ENCODE measurements around the gene DGKI. TPM values are rescaled to one million over a fixed set of nuclear protein-coding genes. Genes with fewer than 3 reads are reported as not detected.

Gene DGKI
- total and polyA plus RNA-seq, 2 experiments from 2014 or later: 0.16 to 1.0 TPM

DNA sequence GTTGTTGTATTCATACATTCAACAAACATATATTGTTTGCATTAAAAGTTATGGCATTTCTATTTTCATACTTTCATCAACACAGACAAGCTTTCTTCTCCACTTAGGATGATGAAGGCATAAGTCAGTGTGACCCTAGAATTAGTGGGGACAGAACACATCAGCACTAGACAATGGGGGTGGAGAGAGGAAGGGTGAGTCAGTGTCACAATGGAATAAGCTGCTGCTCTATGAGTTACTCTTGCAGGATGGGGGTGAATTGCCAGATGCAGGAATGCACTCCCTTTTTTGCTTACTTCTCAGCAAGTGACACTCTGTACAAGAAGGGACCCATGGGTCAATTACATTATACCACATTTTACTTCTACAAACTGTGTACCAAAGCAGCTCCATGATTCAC, 74.0 kb downstream of the DGKI start (continued):
- TF ChIP-seq, protein P1, sequence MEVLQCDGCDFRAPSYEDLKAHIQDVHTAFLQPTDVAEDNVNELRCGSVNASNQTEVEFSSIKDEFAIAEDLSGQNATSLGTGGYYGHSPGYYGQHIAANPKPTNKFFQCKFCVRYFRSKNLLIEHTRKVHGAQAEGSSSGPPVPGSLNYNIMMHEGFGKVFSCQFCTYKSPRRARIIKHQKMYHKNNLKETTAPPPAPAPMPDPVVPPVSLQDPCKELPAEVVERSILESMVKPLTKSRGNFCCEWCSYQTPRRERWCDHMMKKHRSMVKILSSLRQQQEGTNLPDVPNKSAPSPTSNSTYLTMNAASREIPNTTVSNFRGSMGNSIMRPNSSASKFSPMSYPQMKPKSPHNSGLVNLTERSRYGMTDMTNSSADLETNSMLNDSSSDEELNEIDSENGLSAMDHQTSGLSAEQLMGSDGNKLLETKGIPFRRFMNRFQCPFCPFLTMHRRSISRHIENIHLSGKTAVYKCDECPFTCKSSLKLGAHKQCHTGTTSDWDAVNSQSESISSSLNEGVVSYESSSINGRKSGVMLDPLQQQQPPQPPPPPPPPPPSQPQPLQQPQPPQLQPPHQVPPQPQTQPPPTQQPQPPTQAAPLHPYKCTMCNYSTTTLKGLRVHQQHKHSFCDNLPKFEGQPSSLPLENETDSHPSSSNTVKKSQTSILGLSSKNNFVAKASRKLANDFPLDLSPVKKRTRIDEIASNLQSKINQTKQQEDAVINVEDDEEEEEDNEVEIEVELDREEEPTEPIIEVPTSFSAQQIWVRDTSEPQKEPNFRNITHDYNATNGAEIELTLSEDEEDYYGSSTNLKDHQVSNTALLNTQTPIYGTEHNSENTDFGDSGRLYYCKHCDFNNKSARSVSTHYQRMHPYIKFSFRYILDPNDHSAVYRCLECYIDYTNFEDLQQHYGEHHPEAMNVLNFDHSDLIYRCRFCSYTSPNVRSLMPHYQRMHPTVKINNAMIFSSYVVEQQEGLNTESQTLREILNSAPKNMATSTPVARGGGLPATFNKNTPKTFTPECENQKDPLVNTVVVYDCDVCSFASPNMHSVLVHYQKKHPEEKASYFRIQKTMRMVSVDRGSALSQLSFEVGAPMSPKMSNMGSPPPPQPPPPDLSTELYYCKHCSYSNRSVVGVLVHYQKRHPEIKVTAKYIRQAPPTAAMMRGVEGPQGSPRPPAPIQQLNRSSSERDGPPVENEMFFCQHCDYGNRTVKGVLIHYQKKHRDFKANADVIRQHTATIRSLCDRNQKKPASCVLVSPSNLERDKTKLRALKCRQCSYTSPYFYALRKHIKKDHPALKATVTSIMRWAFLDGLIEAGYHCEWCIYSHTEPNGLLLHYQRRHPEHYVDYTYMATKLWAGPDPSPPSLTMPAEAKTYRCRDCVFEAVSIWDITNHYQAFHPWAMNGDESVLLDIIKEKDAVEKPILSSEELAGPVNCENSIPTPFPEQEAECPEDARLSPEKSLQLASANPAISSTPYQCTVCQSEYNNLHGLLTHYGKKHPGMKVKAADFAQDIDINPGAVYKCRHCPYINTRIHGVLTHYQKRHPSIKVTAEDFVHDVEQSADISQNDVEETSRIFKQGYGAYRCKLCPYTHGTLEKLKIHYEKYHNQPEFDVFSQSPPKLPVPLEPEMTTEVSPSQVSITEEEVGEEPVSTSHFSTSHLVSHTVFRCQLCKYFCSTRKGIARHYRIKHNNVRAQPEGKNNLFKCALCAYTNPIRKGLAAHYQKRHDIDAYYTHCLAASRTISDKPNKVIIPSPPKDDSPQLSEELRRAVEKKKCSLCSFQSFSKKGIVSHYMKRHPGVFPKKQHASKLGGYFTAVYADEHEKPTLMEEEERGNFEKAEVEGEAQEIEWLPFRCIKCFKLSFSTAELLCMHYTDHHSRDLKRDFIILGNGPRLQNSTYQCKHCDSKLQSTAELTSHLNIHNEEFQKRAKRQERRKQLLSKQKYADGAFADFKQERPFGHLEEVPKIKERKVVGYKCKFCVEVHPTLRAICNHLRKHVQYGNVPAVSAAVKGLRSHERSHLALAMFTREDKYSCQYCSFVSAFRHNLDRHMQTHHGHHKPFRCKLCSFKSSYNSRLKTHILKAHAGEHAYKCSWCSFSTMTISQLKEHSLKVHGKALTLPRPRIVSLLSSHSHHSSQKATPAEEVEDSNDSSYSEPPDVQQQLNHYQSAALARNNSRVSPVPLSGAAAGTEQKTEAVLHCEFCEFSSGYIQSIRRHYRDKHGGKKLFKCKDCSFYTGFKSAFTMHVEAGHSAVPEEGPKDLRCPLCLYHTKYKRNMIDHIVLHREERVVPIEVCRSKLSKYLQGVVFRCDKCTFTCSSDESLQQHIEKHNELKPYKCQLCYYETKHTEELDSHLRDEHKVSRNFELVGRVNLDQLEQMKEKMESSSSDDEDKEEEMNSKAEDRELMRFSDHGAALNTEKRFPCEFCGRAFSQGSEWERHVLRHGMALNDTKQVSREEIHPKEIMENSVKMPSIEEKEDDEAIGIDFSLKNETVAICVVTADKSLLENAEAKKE (CRISPR knock-in tag; IDR thresholded peaks at IDR 0.05): no peak

DNA sequence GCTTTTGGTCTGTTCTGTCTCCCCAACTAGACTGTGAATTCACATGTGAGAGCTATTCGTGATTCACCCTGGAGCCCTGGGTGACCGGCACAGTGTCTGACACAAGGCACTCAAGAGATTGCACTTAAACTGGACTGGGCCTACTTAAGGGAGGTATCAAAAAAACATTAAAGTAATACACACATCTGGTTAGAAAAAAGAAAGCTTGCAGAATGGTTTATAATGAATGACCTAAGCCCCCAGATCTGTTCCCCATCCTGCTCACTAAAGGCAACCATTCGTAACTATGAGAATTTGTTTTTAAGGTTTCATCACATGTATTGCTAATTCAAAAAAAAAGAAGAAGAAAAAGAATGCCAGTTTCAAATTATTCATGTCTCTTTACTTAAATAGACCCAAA, 74.5 kb downstream of the DGKI start:
- H3K4me2 ChIP-seq: no peak overlapping the region
- peaks cover 19% of the 10 kb centered on the region for H3K4me1 Mint-ChIP-seq
- no peaks in the 10 kb centered on the region for H3K79me2 ChIP-seq (replicated peaks; ENCODE audit: insufficient read depth)
- H3K27ac Mint-ChIP-seq: no peak overlapping the region
- H3K36me3 ChIP-seq (ENCODE audit: insufficient read depth): no peaks in the 10 kb centered on the region
- H3K4me3 ChIP-seq: no peak overlapping the region
- peaks cover 13% of the 10 kb centered on the region; the same call in 1 of the 2 replicates for H3K4me1 ChIP-seq (ENCODE audit: insufficient read depth)
- H3K36me3 Mint-ChIP-seq (ENCODE audit: low read depth): no peaks in the 10 kb centered on the region
- H3K27me3 ChIP-seq (ENCODE audit: insufficient read depth): no peaks in the 10 kb centered on the region
- no peak overlapping the region for H2AFZ ChIP-seq
- H3F3A ChIP-seq (replicated peaks; ENCODE audit: low read depth): no peaks in the 10 kb centered on the region
- no peak overlapping the region for H3K4me3 Mint-ChIP-seq
- no peaks in the 10 kb centered on the region for H3K9me3 Mint-ChIP-seq
- no peaks in the 10 kb centered on the region for H4K20me1 ChIP-seq (replicated peaks; ENCODE audit: insufficient read depth)
- H3K9me2 ChIP-seq (ENCODE audit: insufficient read depth): no peaks in the 10 kb centered on the region
- H3K27ac ChIP-seq (ENCODE audit: low read depth): no peak overlapping the region
- DNase-seq (ENCODE audit: low spot score) (no peak), ATAC-seq (no peak)
- H3K27me3 Mint-ChIP-seq (ENCODE audit: insufficient read depth, low read depth, poor library complexity): peaks cover 2% of the 10 kb centered on the region
- TF ChIP-seq JUNB (IDR thresholded peaks at IDR 0.05; ENCODE audit: unreplicated experiment) (no peak), EZH2 (IDR thresholded peaks at IDR 0.05; ENCODE audit: low read depth, unreplicated experiment) (no peak), ZNF114 (CRISPR knock-in tag; IDR thresholded peaks at IDR 0.05) (no peak), NANOG (IDR thresholded peaks at IDR 0.05; ENCODE audit: borderline replicate concordance) (no peak)
- TF ChIP-seq, protein P1 (CRISPR knock-in tag; IDR thresholded peaks at IDR 0.05): no peak
- TF ChIP-seq, protein P2, sequence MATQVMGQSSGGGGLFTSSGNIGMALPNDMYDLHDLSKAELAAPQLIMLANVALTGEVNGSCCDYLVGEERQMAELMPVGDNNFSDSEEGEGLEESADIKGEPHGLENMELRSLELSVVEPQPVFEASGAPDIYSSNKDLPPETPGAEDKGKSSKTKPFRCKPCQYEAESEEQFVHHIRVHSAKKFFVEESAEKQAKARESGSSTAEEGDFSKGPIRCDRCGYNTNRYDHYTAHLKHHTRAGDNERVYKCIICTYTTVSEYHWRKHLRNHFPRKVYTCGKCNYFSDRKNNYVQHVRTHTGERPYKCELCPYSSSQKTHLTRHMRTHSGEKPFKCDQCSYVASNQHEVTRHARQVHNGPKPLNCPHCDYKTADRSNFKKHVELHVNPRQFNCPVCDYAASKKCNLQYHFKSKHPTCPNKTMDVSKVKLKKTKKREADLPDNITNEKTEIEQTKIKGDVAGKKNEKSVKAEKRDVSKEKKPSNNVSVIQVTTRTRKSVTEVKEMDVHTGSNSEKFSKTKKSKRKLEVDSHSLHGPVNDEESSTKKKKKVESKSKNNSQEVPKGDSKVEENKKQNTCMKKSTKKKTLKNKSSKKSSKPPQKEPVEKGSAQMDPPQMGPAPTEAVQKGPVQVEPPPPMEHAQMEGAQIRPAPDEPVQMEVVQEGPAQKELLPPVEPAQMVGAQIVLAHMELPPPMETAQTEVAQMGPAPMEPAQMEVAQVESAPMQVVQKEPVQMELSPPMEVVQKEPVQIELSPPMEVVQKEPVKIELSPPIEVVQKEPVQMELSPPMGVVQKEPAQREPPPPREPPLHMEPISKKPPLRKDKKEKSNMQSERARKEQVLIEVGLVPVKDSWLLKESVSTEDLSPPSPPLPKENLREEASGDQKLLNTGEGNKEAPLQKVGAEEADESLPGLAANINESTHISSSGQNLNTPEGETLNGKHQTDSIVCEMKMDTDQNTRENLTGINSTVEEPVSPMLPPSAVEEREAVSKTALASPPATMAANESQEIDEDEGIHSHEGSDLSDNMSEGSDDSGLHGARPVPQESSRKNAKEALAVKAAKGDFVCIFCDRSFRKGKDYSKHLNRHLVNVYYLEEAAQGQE (IDR thresholded peaks at IDR 0.05; ENCODE audit: unreplicated experiment): no peak

All from GM23338 (cell line).